Stomach (tissue), 9 donors: ENCODE measurements around the gene COX6B1. TPM values are rescaled to one million over a fixed set of nuclear protein-coding genes. Genes with fewer than 3 reads are reported as not detected.

Experiments
- DNase-seq, 2 donors: peaks; one replicate each; pipeline versions ENCODE4 v3.0.0 to v3.0.0-alpha.2; 2013 to 2019
- H3K27ac ChIP-seq, 5 donors: fragments of 200-600 bp in 4 of 5; sonication (generic) in 4 of 5; one replicate each; pipeline ENCODE4 v1.5.1; 2013 to 2019; ENCODE audit warnings: mild to moderate bottlenecking in 1 of 5, moderate library complexity in 1 of 5
- H3K27me3 ChIP-seq, 3 donors: fragments of 200-600 bp; sonication (generic); one replicate each; pipeline ENCODE4 v1.5.1; 2017 to 2019; ENCODE audit warnings: mixed run types in 1 of 3
- H3K36me3 ChIP-seq, 4 donors: fragments of 200-600 bp; sonication (generic); 1 replicate in 3 of 4; 2 replicates in 1 of 4; pipeline ENCODE4 v1.5.1; 2016 to 2019
- H3K4me1 ChIP-seq, 4 donors: fragments of 200-600 bp; sonication (generic); one replicate each; pipeline ENCODE4 v1.5.1; 2016 to 2019
- H3K4me3 ChIP-seq, 4 donors: fragments of 200-600 bp; sonication (generic) in 3 of 4; one replicate each; pipeline ENCODE4 v1.5.1; 2016 to 2019; ENCODE audit warnings: mild to moderate bottlenecking in 1 of 4
- H3K9me3 ChIP-seq, 4 donors: fragments of 200-600 bp; sonication (generic); one replicate each; pipeline ENCODE4 v1.5.1; 2016 to 2019
- EP300 ChIP-seq: sonication (generic); formaldehyde crosslinking; IDR thresholded peaks from one replicate; pipeline ENCODE4 v1.6.1; 2017; ENCODE audit warnings: antibody characterized with exemption
- POLR2A ChIP-seq, 4 donors: fragments of 450-650 bp; IDR thresholded peaks; one replicate each; pipeline ENCODE4 v1.6.1; 2016; ENCODE audit warnings: antibody characterized with exemption in 4 of 4, control low read depth in 2 of 4, mild to moderate bottlenecking in 1 of 4, moderate library complexity in 1 of 4
- POLR2AphosphoS5 ChIP-seq, 3 donors: sonication (generic); formaldehyde crosslinking; IDR thresholded peaks; one replicate each; pipeline ENCODE4 v1.6.1; 2016; ENCODE audit warnings: antibody characterized with exemption in 3 of 3
- WGBS, 5 donors: extraction: QIAGEN DNeasy Blood & Tissue Kit in 3 of 5; methylation state at CpG; one replicate each; pipeline versions ENCODE4 v1.1.5 to v1.1.7; 2013 to 2018; 5-methylcytosine and 5-hydroxymethylcytosine counted together
- intact Hi-C: fragments of 100-400 bp; cut with DNase I; formaldehyde crosslinking; loops from one replicate; pipeline ENCODE4 v1.15.1; 2023; ENCODE audit warnings: low total_unique reads
- polyA plus RNA-seq, 3 donors: library from polyadenylated mRNA; stranded (reverse); fragments of 200-250 nt; gene quantifications; one replicate each; pipeline ENCODE4 v1.2.3, GENCODE V29; 2013
- total RNA-seq, 5 donors: library from RNA; depleted of rRNA; stranded (reverse); fragments of >200 nt; gene quantifications; one replicate each; pipeline versions ENCODE4 v1.1.0 to v1.2.3, GENCODE V29; 2014 to 2016
- TF ChIP-seq, protein P1 (sequence below), 7 experiments: fragments of 450-650 bp in 4 of 7; fragments of 200-600 bp in 3 of 7; sonication (generic) in 3 of 7; IDR thresholded peaks; one replicate each; pipeline ENCODE4 v1.5.1; 2016 to 2019; ENCODE audit warnings: antibody characterized with exemption in 7 of 7, control low read depth in 2 of 7, mild to moderate bottlenecking in 1 of 7
- donor health status: healthy with polysubstance abuse.
- donor health status: Bipolar disorder and iron deficiency.
- donor health status: healthy.

COX6B1 gene
- total and polyA plus RNA-seq, 8 donors: 198 to 1,293 (median 663) TPM

DNA sequence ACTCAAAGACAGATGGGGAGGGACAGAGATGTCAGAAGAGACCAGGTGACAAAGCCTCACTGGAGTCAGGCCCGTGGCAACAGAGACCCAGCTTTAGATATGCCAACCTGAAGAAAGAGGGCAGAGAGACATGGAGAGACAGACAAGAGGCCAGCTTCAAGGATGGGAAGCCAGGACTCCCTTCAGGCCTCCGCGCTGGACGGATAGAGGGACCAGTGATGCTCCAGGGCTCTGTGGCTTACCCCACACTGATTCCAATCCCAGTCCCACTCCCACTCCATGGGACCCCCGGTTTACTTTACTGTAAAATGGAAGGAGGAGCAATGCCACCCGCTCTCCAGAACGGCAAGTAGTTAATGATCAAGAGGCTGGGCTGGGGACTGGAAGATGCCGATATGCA, 8.3 kb upstream of the COX6B1 start:
- peaks cover 7 to 36% (median 32%) of the 10 kb centered on the region in 4 donors for H3K4me1 ChIP-seq
- no peak overlapping the region for H3K4me3 ChIP-seq
- no peaks in the 10 kb centered on the region for H3K27me3 ChIP-seq
- no peak for DNase-seq
- TF ChIP-seq, protein P1, sequence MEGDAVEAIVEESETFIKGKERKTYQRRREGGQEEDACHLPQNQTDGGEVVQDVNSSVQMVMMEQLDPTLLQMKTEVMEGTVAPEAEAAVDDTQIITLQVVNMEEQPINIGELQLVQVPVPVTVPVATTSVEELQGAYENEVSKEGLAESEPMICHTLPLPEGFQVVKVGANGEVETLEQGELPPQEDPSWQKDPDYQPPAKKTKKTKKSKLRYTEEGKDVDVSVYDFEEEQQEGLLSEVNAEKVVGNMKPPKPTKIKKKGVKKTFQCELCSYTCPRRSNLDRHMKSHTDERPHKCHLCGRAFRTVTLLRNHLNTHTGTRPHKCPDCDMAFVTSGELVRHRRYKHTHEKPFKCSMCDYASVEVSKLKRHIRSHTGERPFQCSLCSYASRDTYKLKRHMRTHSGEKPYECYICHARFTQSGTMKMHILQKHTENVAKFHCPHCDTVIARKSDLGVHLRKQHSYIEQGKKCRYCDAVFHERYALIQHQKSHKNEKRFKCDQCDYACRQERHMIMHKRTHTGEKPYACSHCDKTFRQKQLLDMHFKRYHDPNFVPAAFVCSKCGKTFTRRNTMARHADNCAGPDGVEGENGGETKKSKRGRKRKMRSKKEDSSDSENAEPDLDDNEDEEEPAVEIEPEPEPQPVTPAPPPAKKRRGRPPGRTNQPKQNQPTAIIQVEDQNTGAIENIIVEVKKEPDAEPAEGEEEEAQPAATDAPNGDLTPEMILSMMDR (IDR thresholded peaks at IDR 0.05): no peak
- no peak for TF ChIP-seq POLR2A (IDR thresholded peaks at IDR 0.05)
- no peaks in the 10 kb centered on the region for H3K9me3 ChIP-seq
- intact Hi-C loops: no loop called here
- WGBS, 5 donors: 81 to 85% (median 83%) methylated on average over 8 of the region's 8 CpGs
- H3K36me3 ChIP-seq: peaks cover 27 to 37% (median 36%) of the 10 kb centered on the region in 4 donors
- H3K27ac ChIP-seq: no peak overlapping the region

DNA sequence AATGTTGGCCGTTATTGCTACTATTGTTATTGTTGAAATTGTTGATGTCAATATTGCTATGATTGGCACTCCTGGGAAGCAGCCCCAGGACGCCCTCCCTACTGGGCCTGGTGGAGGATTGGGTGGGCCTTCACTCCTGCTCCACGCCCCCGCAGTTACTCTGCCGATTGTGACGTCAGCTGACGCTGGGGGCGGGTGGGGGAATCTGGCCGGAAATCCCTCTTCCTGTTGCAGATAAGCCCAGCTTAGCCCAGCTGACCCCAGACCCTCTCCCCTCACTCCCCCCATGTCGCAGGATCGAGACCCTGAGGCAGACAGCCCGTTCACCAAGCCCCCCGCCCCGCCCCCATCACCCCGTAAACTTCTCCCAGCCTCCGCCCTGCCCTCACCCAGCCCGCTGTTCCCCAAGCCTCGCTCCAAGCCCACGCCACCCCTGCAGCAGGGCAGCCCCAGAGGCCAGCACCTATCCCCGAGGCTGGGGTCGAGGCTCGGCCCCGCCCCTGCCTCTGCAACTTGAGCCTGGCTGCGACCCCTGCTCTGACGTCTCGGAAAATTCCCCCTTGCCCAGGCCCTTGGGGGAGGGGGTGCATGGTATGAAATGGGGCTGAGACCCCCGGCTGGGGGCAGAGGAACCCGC, 6.5 kb upstream of the COX6B1 start, which contains the start of gene ETV2:
Gene ETV2, plus strand, starts transcription at position 231 of the 637 bp plus-strand sequence. CDS start 716 bp downstream, outside the sequence.
- intact Hi-C loops: no loop called here
- Histone ChIP-seq H3K9me3 (no peaks in the 10 kb centered on the region), H3K27ac (no peak within 1 kb of the TSS), H3K27me3 (no peaks in the 10 kb centered on the region), H3K36me3 (peaks cover 15 to 19% (median 18%) of the 10 kb centered on the region in 4 donors), H3K4me3 (peak within 1 kb of the TSS in 1 of 4 donors; percentile 70), H3K4me1 (peaks cover 12 to 44% (median 38%) of the 10 kb centered on the region in 4 donors)
- TF ChIP-seq POLR2AphosphoS5 (IDR thresholded peaks at IDR 0.05) (no peak), POLR2A (IDR thresholded peaks at IDR 0.05) (no peak), EP300 (no peak)
- TF ChIP-seq, protein P1 (IDR thresholded peaks at IDR 0.05): no peak
- WGBS, 5 donors: 15 to 29% (median 22%) methylated on average over 23 to 28 of the region's 28 CpGs
- peak; percentile 30 to 79 for DNase-seq

DNA sequence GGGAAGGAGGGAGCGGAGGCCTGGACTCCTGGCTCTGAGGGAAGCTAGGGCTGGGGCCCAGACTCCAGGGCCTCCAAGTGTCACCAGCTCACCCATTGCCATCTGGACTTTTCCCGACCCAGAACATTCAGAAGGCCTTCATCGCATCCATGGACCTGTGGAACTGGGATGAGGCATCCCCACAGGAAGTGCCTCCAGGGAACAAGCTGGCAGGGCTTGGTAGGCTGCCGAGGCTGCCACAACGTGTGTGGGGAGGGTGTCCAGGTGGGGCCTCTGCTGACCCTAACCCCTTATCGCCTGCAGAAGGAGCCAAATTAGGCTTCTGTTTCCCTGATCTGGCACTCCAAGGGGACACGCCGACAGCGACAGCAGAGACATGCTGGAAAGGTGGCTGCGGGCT, 5.8 kb upstream of the COX6B1 start:
- intact Hi-C loops: no loop called here
- no peak for TF ChIP-seq EP300
- 76 to 83% (median 78%) methylated on average over 9 to 10 of the region's 10 CpGs for WGBS, 5 donors
- H3K27ac ChIP-seq: no peak overlapping the region
- peaks cover 8 to 12% (median 12%) of the 10 kb centered on the region in 4 donors for H3K36me3 ChIP-seq
- H3K4me1 ChIP-seq: peaks cover 12 to 45% (median 39%) of the 10 kb centered on the region in 4 donors
- no peak overlapping the region for H3K4me3 ChIP-seq
- no peaks in the 10 kb centered on the region for H3K9me3 ChIP-seq
- no peak for DNase-seq
- H3K27me3 ChIP-seq: no peaks in the 10 kb centered on the region

DNA sequence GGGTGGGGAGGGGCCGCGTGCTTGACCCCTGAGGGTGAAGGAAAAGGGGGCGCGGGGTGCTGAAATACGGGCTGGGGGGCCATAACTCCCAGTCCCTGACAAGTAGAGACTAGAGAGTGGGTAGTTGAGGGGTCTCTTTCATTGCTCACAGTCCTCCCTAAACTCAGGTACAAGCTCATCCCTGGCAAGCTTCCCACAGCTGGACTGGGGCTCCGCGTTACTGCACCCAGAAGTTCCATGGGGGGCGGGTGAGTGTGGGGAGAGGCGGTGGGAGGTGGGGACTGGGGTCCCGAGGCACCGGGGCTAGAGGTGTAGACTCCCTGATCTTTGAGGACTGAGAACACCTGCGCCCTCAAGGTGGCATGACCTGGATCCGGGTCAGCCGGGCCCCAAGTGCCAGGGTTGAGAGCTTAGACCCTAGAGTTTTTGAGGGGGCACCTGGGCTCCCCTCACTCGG, 5.3 kb upstream of the COX6B1 start:
- Histone ChIP-seq H3K27me3 (no peaks in the 10 kb centered on the region), H3K4me3 (peak overlapping the region; percentile 61 to 71 (median 67)), H3K9me3 (no peaks in the 10 kb centered on the region), H3K27ac (peak overlapping the region; percentile 88 to 97 (median 94)), H3K36me3 (peaks cover 3 to 7% (median 6%) of the 10 kb centered on the region in 4 donors), H3K4me1 (peaks cover 12 to 50% (median 44%) of the 10 kb centered on the region in 4 donors)
- DNase-seq: peak in 1 of 2 donors; percentile 43
- intact Hi-C loops: no loop called here
- WGBS, 5 donors: 32 to 38% (median 33%) methylated on average over 11 to 15 of the region's 15 CpGs
- no peak for TF ChIP-seq EP300
- no peak for TF ChIP-seq POLR2A (IDR thresholded peaks at IDR 0.05)
- TF ChIP-seq POLR2AphosphoS5 (IDR thresholded peaks at IDR 0.05): no peak
- TF ChIP-seq, protein P1 (IDR thresholded peaks at IDR 0.05): no peak
